ENCODE results near the gene MPP1. TPM values are rescaled to one million over a fixed set of nuclear protein-coding genes. Genes with fewer than 3 reads are reported as not detected.

Gene MPP1
- polyA plus RNA-seq, 2 of the 4 experiments (the other 2 are of a cell fraction), result 10.7 to 14.3 TPM

DNA sequence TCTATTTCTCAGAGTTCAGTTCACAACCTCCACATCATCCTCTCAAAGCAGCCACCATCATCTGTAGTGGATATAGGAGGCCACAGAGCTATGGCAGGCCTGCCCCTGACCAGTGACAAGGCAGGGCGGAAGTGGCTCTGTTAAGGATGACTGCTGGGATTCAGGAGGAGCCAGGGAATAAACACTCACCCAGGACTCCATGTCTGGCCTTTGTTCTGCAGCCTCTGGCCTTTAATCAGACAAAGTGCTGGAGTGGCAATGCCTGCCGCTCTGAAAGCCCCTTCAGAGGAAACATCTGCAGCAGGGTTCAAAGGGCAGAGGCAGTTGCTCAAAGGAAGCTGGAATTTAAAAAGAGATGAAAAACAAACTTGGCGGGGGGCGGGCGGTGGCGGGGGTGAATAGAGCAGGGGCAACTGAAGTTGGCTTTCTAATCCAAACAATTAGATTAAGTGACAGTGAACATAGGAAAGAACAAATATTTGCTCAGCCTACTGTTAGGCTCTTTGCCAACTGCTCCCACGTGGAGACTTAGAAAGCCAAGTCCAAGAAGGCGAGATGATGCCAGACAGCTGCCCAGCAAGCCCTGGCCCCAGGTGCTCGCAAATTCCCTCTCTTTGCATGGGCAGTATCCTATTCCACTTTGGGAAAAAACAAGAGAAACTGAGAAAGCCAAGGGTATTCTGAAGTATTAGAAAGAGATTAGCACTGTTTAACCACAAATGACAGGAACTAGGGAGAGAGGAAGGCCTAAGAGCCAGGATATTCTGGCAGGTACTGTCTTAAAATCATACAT lies 5.5 kb downstream of the MPP1 start (continued):
- TF ChIP-seq, protein P1, sequence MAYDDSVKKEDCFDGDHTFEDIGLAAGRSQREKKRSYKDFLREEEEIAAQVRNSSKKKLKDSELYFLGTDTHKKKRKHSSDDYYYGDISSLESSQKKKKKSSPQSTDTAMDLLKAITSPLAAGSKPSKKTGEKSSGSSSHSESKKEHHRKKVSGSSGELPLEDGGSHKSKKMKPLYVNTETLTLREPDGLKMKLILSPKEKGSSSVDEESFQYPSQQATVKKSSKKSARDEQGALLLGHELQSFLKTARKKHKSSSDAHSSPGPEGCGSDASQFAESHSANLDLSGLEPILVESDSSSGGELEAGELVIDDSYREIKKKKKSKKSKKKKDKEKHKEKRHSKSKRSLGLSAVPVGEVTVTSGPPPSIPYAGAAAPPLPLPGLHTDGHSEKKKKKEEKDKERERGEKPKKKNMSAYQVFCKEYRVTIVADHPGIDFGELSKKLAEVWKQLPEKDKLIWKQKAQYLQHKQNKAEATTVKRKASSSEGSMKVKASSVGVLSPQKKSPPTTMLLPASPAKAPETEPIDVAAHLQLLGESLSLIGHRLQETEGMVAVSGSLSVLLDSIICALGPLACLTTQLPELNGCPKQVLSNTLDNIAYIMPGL (CRISPR knock-in tag; IDR thresholded peaks at IDR 0.05; ENCODE audit: borderline replicate concordance), result no peak
- TF ChIP-seq HOXB5 (CRISPR knock-in tag; IDR thresholded peaks at IDR 0.05), result no peak
- no peak for TF ChIP-seq MAFK (IDR thresholded peaks at IDR 0.05; ENCODE audit: partially characterized antibody)
- TF ChIP-seq ATOH8 (CRISPR knock-in tag; IDR thresholded peaks at IDR 0.05; ENCODE audit: low read depth), result no peak
- no peak for TF ChIP-seq RAD21 (conservative IDR thresholded peaks at IDR 0.05 in 1 of 2, IDR thresholded peaks at IDR 0.05 in 1 of 2)

- ChIA-PET POLR2A (no interaction called here), CTCF (interaction anchor here (1.1 kb wide), 1 partner anchor 44 kb away, joined by 3 read pairs; no protein-coding TSS in a partner anchor)
- Histone ChIP-seq H3K4me1 (peaks cover 67% of the 10 kb centered on the region), H3K27ac (peak overlapping the region; percentile 24 to 47; a peak in 3 of 6 replicates), H3K4me2 (peak overlapping the region; percentile 44), H3K4me3 (no peak overlapping the region), H3K9me3 (no peaks in the 10 kb centered on the region)
- WGBS (ENCODE audit: missing lambda C conversion rate), result 52% methylated on average over 6 of the region's 6 CpGs
- TF ChIP-seq CHD4 (IDR thresholded peaks at IDR 0.05; ENCODE audit: borderline replicate concordance) (no peak), E2F6 (IDR thresholded peaks at IDR 0.05; ENCODE audit: borderline replicate concordance, low read depth) (no peak), HEYL (CRISPR knock-in tag; IDR thresholded peaks at IDR 0.05) (no peak), HOXB13 (CRISPR knock-in tag; IDR thresholded peaks at IDR 0.05; ENCODE audit: low read depth) (no peak), POLR2A (IDR thresholded peaks at IDR 0.05; ENCODE audit: low read length) (no peak), REST (IDR thresholded peaks at IDR 0.05) (no peak), ZNF302 (CRISPR knock-in tag; IDR thresholded peaks at IDR 0.05) (no peak), NPAS2 (CRISPR knock-in tag; IDR thresholded peaks at IDR 0.05; ENCODE audit: borderline replicate concordance) (no peak), EHMT2 (IDR thresholded peaks at IDR 0.05; ENCODE audit: low read depth) (no peak), JUN (IDR thresholded peaks at IDR 0.05) (no peak), USF2 (IDR thresholded peaks at IDR 0.05) (no peak), CBX8 (IDR thresholded peaks at IDR 0.05) (no peak), POLR2AphosphoS2 (conservative IDR thresholded peaks at IDR 0.05; ENCODE audit: low read length) (no peak), ESRRA (IDR thresholded peaks at IDR 0.05; ENCODE audit: borderline replicate concordance, low read length) (no peak), HES2 (IDR thresholded peaks at IDR 0.05) (no peak), RAD21 (conservative IDR thresholded peaks at IDR 0.05 in 1 of 2, IDR thresholded peaks at IDR 0.05 in 1 of 2) (no peak), CBX2 (IDR thresholded peaks at IDR 0.05; ENCODE audit: borderline replicate concordance, low read depth) (no peak)
- TF ChIP-seq, protein P2, sequence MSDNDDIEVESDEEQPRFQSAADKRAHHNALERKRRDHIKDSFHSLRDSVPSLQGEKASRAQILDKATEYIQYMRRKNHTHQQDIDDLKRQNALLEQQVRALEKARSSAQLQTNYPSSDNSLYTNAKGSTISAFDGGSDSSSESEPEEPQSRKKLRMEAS (IDR thresholded peaks at IDR 0.05), result no peak
- TF ChIP-seq, protein P3, sequence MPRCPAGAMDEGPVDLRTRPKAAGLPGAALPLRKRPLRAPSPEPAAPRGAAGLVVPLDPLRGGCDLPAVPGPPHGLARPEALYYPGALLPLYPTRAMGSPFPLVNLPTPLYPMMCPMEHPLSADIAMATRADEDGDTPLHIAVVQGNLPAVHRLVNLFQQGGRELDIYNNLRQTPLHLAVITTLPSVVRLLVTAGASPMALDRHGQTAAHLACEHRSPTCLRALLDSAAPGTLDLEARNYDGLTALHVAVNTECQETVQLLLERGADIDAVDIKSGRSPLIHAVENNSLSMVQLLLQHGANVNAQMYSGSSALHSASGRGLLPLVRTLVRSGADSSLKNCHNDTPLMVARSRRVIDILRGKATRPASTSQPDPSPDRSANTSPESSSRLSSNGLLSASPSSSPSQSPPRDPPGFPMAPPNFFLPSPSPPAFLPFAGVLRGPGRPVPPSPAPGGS (IDR thresholded peaks at IDR 0.05), result no peak
- FAIRE-seq (peak; percentile 96), ATAC-seq (no peak), DNase-seq (ENCODE audit: low read depth in 1 of 2, low spot score in 1 of 2) (no peak)
These were observed 8.3 kb downstream of the MPP1 start for GRCh38 chrX:154797006-154797405.
